C4-2B (cell line): ENCODE measurements around the gene KRI1.
"Not testable (repeated sequence)": the region's sequence is repeated elsewhere in the genome, so short reads cannot be mapped to it uniquely, and the experiment has no call there.

Experiments used
- CTCF ChIP-seq: fragments of 450-650 bp; conservative IDR thresholded peaks from 2 replicates; pipeline ENCODE4 v1.5.1; 2017; ENCODE audit warnings: mild to moderate bottlenecking
- ZFX ChIP-seq: fragments of 450-650 bp; IDR thresholded peaks from 2 replicates; pipeline ENCODE4 v1.6.1; 2017

- not testable (repeated sequence) for TF ChIP-seq CTCF, ZFX
These were observed 26.8 kb downstream of the KRI1 start for GRCh38 chr19:10539016-10539415.
